Prostate gland (tissue), 2 donors: Measurements from ENCODE around the gene TMEM88.

ENCODE experiments used
- POLR2A ChIP-seq: fragments of 450-650 bp; IDR thresholded peaks from one replicate; pipeline ENCODE4 v1.6.1; 2016; ENCODE audit warnings: antibody characterized with exemption, mild to moderate bottlenecking
- TF ChIP-seq, protein P1 (sequence below), 4 experiments: fragments of 200-600 bp in 2 of 4; fragments of 450-650 bp in 2 of 4; sonication (generic) in 2 of 4; IDR thresholded peaks; 1 replicate in 3 of 4; 2 replicates in 1 of 4; pipeline ENCODE4 v1.5.1; 2016 to 2019; ENCODE audit warnings: antibody characterized with exemption in 4 of 4, mild to moderate bottlenecking in 2 of 4, moderate library complexity in 2 of 4

DNA sequence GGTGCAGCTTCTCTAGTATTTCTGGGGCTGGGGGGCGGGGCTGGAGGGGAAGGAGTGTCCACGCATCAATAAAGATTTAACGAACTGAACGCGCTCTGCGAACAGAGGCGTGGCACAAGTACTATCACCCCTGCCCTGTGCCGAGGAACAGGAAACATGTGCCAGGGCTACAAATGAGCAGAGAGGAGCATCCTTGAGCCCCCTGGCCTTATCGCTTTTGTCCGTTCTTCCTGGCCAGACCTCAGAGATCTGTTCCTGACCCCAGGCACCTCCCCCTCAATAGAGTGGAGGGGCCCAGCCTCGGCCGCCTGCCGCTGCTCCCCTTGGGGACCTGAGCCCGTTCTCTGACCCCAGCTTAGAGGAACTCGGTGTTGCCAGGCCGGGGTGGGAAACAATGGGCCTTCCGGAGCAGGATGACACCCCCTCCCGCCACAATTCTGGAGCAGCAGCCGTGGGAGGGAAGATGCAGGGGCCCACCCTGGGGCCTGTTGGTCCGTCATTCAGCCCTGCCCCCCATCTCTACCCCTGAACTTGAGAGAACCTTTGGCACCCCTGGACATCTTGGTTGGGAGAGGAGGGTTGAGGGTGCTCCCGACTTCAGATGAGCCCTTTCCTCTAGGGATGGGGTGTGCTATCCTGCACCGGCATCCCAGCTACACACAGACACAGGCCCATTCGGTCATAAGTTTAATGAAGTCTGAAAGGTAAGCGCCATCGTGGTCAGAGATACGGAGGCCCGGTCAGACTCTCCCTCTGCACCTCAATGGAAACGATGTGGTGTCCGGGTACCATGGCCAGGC, 1.3 kb downstream of the TMEM88 start:
- TF ChIP-seq, protein P1, sequence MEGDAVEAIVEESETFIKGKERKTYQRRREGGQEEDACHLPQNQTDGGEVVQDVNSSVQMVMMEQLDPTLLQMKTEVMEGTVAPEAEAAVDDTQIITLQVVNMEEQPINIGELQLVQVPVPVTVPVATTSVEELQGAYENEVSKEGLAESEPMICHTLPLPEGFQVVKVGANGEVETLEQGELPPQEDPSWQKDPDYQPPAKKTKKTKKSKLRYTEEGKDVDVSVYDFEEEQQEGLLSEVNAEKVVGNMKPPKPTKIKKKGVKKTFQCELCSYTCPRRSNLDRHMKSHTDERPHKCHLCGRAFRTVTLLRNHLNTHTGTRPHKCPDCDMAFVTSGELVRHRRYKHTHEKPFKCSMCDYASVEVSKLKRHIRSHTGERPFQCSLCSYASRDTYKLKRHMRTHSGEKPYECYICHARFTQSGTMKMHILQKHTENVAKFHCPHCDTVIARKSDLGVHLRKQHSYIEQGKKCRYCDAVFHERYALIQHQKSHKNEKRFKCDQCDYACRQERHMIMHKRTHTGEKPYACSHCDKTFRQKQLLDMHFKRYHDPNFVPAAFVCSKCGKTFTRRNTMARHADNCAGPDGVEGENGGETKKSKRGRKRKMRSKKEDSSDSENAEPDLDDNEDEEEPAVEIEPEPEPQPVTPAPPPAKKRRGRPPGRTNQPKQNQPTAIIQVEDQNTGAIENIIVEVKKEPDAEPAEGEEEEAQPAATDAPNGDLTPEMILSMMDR (IDR thresholded peaks at IDR 0.05): no peak
- TF ChIP-seq POLR2A: no peak
